Raji (cell line): ENCODE data around the gene KCNAB2.

ENCODE experiments used
- POLR2A ChIP-seq: IDR thresholded peaks from 2 replicates; pipeline ENCODE4 v1.6.1; 2011; ENCODE audit warnings: low read depth, low read length, control low read depth; ENCODE audit not compliant: insufficient read depth

KCNAB2 gene

GRCh38 chr1:6045561-6045960 lies at the start of gene KCNAB2:
KCNAB2 (plus strand) TSS chr1:6045888; CDS start chr1:6051537, 5,649 bp downstream.
- no peak for TF ChIP-seq POLR2A

GRCh38 chr1:5996641-5997270 lies 48.9 kb upstream of the KCNAB2 start:
- TF ChIP-seq POLR2A: no peak

- no peak for TF ChIP-seq POLR2A
Measured at GRCh38 chr1:5997316-5997715, 48.4 kb upstream of the KCNAB2 start.

- TF ChIP-seq POLR2A: no peak
Measured at GRCh38 chr1:5998051-5998905, 47.4 kb upstream of the KCNAB2 start.

- no peak for TF ChIP-seq POLR2A
Measured at GRCh38 chr1:5998906-5999301, 46.8 kb upstream of the KCNAB2 start.

GRCh38 chr1:5999711-6000443 lies 45.8 kb upstream of the KCNAB2 start:
- no peak for TF ChIP-seq POLR2A

GRCh38 chr1:6000444-6001288 lies 45.0 kb upstream of the KCNAB2 start:
- no peak for TF ChIP-seq POLR2A

GRCh38 chr1:6001992-6002576 lies 43.6 kb upstream of the KCNAB2 start:
- TF ChIP-seq POLR2A: no peak

GRCh38 chr1:6002714-6003501 lies 42.8 kb upstream of the KCNAB2 start:
- TF ChIP-seq POLR2A: no peak

- no peak for TF ChIP-seq POLR2A
Measured at GRCh38 chr1:6003568-6004411, 41.9 kb upstream of the KCNAB2 start.

GRCh38 chr1:6004412-6005123 lies 41.1 kb upstream of the KCNAB2 start:
- TF ChIP-seq POLR2A: no peak

- no peak for TF ChIP-seq POLR2A
Measured at GRCh38 chr1:6005276-6005917, 40.3 kb upstream of the KCNAB2 start.
